Lung (tissue), 12 donors: ENCODE results near the gene SMPDL3A. TPM values are rescaled to one million over a fixed set of nuclear protein-coding genes. Genes with fewer than 3 reads are reported as not detected.
A peak's percentile ranks its signal among the peaks of the same experiment; 100 is the strongest.

Source experiments
- ATAC-seq: fragments of 200-7000 bp; cut with Tn5 transposase; one replicate; pipeline ENCODE4 v1.9.1; 2020; ENCODE audit warnings: moderate number of reproducible peaks; ENCODE audit not compliant: insufficient read depth, low FRiP score
- DNase-seq, 3 donors: peaks; one replicate each; pipeline ENCODE4 v3.0.0-alpha.2; 2013 to 2017
- H3K27ac ChIP-seq, 2 donors: one replicate each; pipeline ENCODE4 v1.5.1; 2013; ENCODE audit warnings: mild to moderate bottlenecking in 2 of 2, moderate library complexity in 2 of 2, control low read depth in 1 of 2, inconsistent platforms in 1 of 2, low read depth in 1 of 2, low read length in 1 of 2
- H3K27me3 ChIP-seq, 3 donors: one replicate each; pipeline ENCODE4 v1.5.1; 2013; ENCODE audit warnings: low read length in 2 of 3; ENCODE audit not compliant: control insufficient read depth in 3 of 3, insufficient read depth in 3 of 3
- H3K36me3 ChIP-seq, 4 donors: one replicate each; pipeline ENCODE4 v1.5.1; 2013; ENCODE audit warnings: low read length in 4 of 4, mild to moderate bottlenecking in 1 of 4, moderate library complexity in 1 of 4; ENCODE audit not compliant: control insufficient read depth in 4 of 4, insufficient read depth in 4 of 4
- H3K4me1 ChIP-seq, 5 donors: one replicate each; pipeline ENCODE4 v1.5.1; 2013; ENCODE audit warnings: low read length in 5 of 5, mild to moderate bottlenecking in 2 of 5, moderate library complexity in 1 of 5; ENCODE audit not compliant: control insufficient read depth in 5 of 5, insufficient read depth in 5 of 5
- H3K4me3 ChIP-seq: one replicate; pipeline ENCODE4 v1.5.1; 2013; ENCODE audit warnings: mild to moderate bottlenecking, control low read depth, moderate library complexity
- H3K9ac ChIP-seq, 2 donors: one replicate each; pipeline ENCODE4 v1.5.1; 2013; ENCODE audit warnings: low read length in 2 of 2, control low read depth in 1 of 2; ENCODE audit not compliant: insufficient read depth in 1 of 2
- H3K9me3 ChIP-seq, 4 donors: one replicate each; pipeline ENCODE4 v1.5.1; 2013; ENCODE audit warnings: low read length in 3 of 4, mild to moderate bottlenecking in 1 of 4, moderate library complexity in 1 of 4; ENCODE audit not compliant: control insufficient read depth in 4 of 4, insufficient read depth in 3 of 4
- WGBS, 2 donors: extraction: QIAGEN DNeasy Blood & Tissue Kit; methylation state at CpG; one replicate each; pipeline ENCODE4 v1.1.7; 2013; 5-methylcytosine and 5-hydroxymethylcytosine counted together
- polyA plus RNA-seq, 2 donors: library from polyadenylated mRNA; stranded (reverse); fragments of 200-250 nt; gene quantifications; one replicate each; pipeline ENCODE4 v1.2.1, GENCODE V29; 2013
- total RNA-seq, 2 donors: library from RNA; depleted of rRNA in 1 of 2; stranded (reverse); fragments of >200 nt in 1 of 2; gene quantifications; one replicate each; pipeline ENCODE4 v1.2.1, GENCODE V29; 2014 to 2021
- TF ChIP-seq, protein P1 (sequence below): IDR thresholded peaks from 2 replicates; pipeline ENCODE4 v1.5.1; 2012; ENCODE audit warnings: mild to moderate bottlenecking; ENCODE audit errors: control extremely low read depth, extremely low read depth
- donor health status: control.
- donor health status: control.
- donor health status: Bipolar disorder and iron deficiency.
- donor health status: healthy.
- donor health status: DM: yes; HTN: yes; CAD: no.

The SMPDL3A gene
- total and polyA plus RNA-seq, 4 donors: 14.0 to 55.2 (median 30.0) TPM

DNA sequence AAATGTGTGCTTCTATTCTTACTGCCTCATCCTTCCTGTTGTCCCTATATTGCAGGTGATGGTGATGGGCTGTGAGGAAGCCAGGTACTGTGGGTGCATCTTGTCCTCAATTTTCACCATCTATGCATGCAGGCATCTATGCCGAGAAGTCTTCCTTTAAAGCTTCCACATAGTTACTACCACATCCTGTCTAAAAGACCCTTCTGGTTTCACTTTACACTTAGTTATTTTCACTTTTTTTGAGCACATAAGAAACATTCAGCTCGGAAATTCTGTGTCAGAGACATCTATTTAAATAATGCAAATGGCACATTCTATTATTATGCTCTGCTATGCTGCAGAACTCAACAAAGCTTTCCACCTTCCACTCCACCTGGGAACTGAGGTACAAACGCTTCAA lies 37.7 kb upstream of the SMPDL3A start:
- DNase-seq (no peak), ATAC-seq (no peak)
- WGBS, 2 donors: 36 to 52% methylated on average over 3 of the region's 3 CpGs
- TF ChIP-seq, protein P1, sequence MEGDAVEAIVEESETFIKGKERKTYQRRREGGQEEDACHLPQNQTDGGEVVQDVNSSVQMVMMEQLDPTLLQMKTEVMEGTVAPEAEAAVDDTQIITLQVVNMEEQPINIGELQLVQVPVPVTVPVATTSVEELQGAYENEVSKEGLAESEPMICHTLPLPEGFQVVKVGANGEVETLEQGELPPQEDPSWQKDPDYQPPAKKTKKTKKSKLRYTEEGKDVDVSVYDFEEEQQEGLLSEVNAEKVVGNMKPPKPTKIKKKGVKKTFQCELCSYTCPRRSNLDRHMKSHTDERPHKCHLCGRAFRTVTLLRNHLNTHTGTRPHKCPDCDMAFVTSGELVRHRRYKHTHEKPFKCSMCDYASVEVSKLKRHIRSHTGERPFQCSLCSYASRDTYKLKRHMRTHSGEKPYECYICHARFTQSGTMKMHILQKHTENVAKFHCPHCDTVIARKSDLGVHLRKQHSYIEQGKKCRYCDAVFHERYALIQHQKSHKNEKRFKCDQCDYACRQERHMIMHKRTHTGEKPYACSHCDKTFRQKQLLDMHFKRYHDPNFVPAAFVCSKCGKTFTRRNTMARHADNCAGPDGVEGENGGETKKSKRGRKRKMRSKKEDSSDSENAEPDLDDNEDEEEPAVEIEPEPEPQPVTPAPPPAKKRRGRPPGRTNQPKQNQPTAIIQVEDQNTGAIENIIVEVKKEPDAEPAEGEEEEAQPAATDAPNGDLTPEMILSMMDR: no peak
- Histone ChIP-seq H3K4me1 (peaks cover 0 to 6% (median 0%) of the 10 kb centered on the region in 5 donors), H3K4me3 (no peak overlapping the region), H3K36me3 (no peaks in the 10 kb centered on the region), H3K27me3 (no peaks in the 10 kb centered on the region), H3K9ac (no peak overlapping the region), H3K9me3 (no peaks in the 10 kb centered on the region), H3K27ac (no peak overlapping the region)

DNA sequence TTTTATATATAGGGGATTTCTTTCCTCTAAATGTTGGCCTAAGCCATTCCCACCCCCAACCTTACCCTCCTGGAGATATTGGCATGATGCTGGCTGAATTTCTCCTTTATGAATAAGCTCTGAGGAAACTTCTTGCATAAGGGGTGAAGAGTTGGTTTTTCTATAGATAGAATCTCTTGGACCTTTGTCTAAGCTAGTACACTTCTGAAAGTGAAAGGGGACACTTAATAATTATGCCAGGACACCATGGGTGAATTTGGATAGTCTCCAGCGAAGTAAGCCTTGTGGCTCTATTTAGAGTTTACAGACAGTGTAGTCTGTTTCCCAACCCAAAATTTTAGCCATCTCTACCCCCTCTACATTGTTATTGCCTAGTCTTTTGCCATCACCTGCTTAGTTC lies 36.6 kb upstream of the SMPDL3A start:
- Histone ChIP-seq H3K9ac (no peak overlapping the region), H3K27ac (no peak overlapping the region), H3K9me3 (no peaks in the 10 kb centered on the region), H3K27me3 (no peaks in the 10 kb centered on the region), H3K4me1 (peaks cover 0 to 6% (median 0%) of the 10 kb centered on the region in 5 donors), H3K4me3 (no peak overlapping the region), H3K36me3 (no peaks in the 10 kb centered on the region)
- no peak for ATAC-seq
- no peak for DNase-seq
- 39 to 79% methylated on average over 1 of the region's 1 CpG for WGBS, 2 donors
- TF ChIP-seq, protein P1: no peak

DNA sequence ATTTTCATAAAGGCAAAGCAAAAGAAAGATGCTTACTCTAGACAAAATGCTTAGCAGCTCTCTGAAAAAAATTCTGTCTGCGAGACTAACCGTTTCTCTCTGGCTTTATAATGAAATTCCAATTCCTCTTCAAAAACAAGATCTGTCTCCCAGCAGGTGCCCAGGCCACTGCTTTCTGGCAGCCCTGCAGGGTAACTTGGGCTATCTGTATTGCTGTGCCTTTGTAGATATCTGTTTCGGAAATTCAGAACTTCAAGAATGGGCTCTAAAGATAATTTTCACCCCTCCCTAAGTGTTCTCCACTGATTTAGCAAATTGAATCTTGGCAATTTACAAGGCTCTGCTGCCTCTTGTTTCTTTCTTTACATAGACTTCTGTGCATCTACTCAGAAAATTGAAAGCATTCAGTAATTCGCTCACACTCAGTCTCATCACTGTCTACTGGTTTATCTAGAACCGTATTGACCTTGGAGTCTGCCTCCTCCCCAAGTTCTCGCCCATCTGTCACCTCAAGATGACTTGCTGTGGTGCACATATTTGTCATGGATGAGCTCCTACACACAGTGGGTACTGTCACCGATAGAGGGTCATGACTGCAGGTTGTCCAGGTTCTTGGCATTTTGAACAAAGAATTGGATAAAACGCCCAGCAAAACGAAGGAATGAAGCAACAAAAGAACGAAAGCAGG lies 35.9 kb upstream of the SMPDL3A start:
- Histone ChIP-seq H3K27ac (peak overlapping the region in 1 of 2 donors; percentile 53), H3K36me3 (no peaks in the 10 kb centered on the region), H3K4me3 (no peak overlapping the region), H3K9ac (no peak overlapping the region), H3K27me3 (no peaks in the 10 kb centered on the region), H3K9me3 (no peaks in the 10 kb centered on the region), H3K4me1 (peaks cover 0 to 6% (median 0%) of the 10 kb centered on the region in 5 donors)
- DNase-seq: no peak
- WGBS, 2 donors: 72 to 85% methylated on average over 10 of the region's 10 CpGs
- TF ChIP-seq, protein P1: no peak
- no peak for ATAC-seq

DNA sequence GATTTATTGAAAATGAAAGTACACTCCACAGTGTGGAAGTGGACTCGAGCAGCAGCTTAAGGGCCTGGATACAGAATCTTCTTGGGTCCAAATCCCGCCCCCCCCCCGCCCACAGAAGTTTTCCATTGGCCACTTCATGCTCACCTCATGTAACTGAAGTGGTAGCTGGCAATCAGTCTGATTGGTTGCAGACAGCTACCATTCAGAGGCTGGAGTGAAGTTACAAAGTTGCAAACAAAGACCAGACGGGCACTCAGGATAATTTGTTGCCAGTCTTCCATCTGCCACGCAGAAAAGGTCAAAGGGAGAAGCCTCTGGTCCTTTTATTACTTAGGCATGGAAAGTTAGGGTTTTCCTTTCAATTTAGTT lies 35.4 kb upstream of the SMPDL3A start:
- H3K27ac ChIP-seq: no peak overlapping the region
- no peak overlapping the region for H3K9ac ChIP-seq
- no peaks in the 10 kb centered on the region for H3K27me3 ChIP-seq
- WGBS, 2 donors: 47 to 60% methylated on average over 5 of the region's 5 CpGs
- no peaks in the 10 kb centered on the region for H3K36me3 ChIP-seq
- TF ChIP-seq, protein P1: no peak
- peaks cover 0 to 6% (median 0%) of the 10 kb centered on the region in 5 donors for H3K4me1 ChIP-seq
- H3K9me3 ChIP-seq: no peaks in the 10 kb centered on the region
- DNase-seq: no peak
- peak; percentile 53 for ATAC-seq
- no peak overlapping the region for H3K4me3 ChIP-seq
